IPS-18a (cell line): ENCODE data around the gene ZFP57.
A peak's percentile ranks its signal among the peaks of the same experiment; 100 is the strongest.

Source experiments
- H3K27ac ChIP-seq: one replicate; pipeline ENCODE4 v1.5.1; 2013; ENCODE audit warnings: low read length
- H3K27me3 ChIP-seq: one replicate; pipeline ENCODE4 v1.6.1; 2013; ENCODE audit warnings: mild to moderate bottlenecking, low read length; ENCODE audit not compliant: control insufficient read depth, insufficient read depth
- H3K36me3 ChIP-seq: one replicate; pipeline ENCODE4 v1.6.1; 2013; ENCODE audit warnings: low read depth, low read length; ENCODE audit not compliant: control insufficient read depth
- H3K4me1 ChIP-seq: one replicate; pipeline ENCODE4 v1.6.1; 2013; ENCODE audit warnings: low read depth, low read length; ENCODE audit not compliant: control insufficient read depth
- H3K4me3 ChIP-seq: one replicate; pipeline ENCODE4 v1.5.1; 2013; ENCODE audit warnings: low read length
- H3K9ac ChIP-seq: one replicate; pipeline ENCODE4 v1.6.1; 2013; ENCODE audit warnings: mild to moderate bottlenecking, low read length, moderate library complexity
- H3K9me3 ChIP-seq: one replicate; pipeline ENCODE4 v1.6.1; 2013; ENCODE audit warnings: low read depth, low read length; ENCODE audit not compliant: control insufficient read depth

ZFP57 gene

GRCh38 chr6:29628419-29629281 is 52.3 kb downstream of the ZFP57 start:
- H3K27me3 ChIP-seq, result no peaks in the 10 kb centered on the region
- peak overlapping the region; percentile 30 for H3K27ac ChIP-seq
- peaks cover 2% of the 10 kb centered on the region for H3K36me3 ChIP-seq
- H3K9ac ChIP-seq, result peak overlapping the region; percentile 56
- peaks cover 50% of the 10 kb centered on the region for H3K4me1 ChIP-seq
- H3K9me3 ChIP-seq, result no peaks in the 10 kb centered on the region
- H3K4me3 ChIP-seq, result peak overlapping the region; percentile 85

- Histone ChIP-seq H3K27ac (peak overlapping the region; percentile 30), H3K27me3 (no peaks in the 10 kb centered on the region), H3K4me1 (peaks cover 57% of the 10 kb centered on the region), H3K36me3 (peaks cover 10% of the 10 kb centered on the region), H3K4me3 (peak overlapping the region; percentile 85), H3K9me3 (no peaks in the 10 kb centered on the region), H3K9ac (peak overlapping the region; percentile 57)
Measured at GRCh38 chr6:29627755-29628418, 53.1 kb downstream of the ZFP57 start.

GRCh38 chr6:29626948-29627754 is 53.8 kb downstream of the ZFP57 start:
- H3K27me3 ChIP-seq, result no peaks in the 10 kb centered on the region
- H3K9ac ChIP-seq, result peak overlapping the region; percentile 57
- H3K27ac ChIP-seq, result no peak overlapping the region
- H3K36me3 ChIP-seq, result peaks cover 17% of the 10 kb centered on the region
- H3K9me3 ChIP-seq, result no peaks in the 10 kb centered on the region
- peak overlapping the region; percentile 58 for H3K4me3 ChIP-seq
- H3K4me1 ChIP-seq, result peaks cover 65% of the 10 kb centered on the region

- no peaks in the 10 kb centered on the region for H3K27me3 ChIP-seq
- H3K9ac ChIP-seq, result no peak overlapping the region
- H3K9me3 ChIP-seq, result no peaks in the 10 kb centered on the region
- H3K4me1 ChIP-seq, result peaks cover 63% of the 10 kb centered on the region
- peak overlapping the region; percentile 58 for H3K4me3 ChIP-seq
- no peak overlapping the region for H3K27ac ChIP-seq
- peaks cover 34% of the 10 kb centered on the region for H3K36me3 ChIP-seq
Measured at GRCh38 chr6:29625337-29625930, 55.5 kb downstream of the ZFP57 start.

- H3K4me3 ChIP-seq, result peak overlapping the region; percentile 58
- no peaks in the 10 kb centered on the region for H3K9me3 ChIP-seq
- H3K36me3 ChIP-seq, result peaks cover 43% of the 10 kb centered on the region
- H3K27me3 ChIP-seq, result no peaks in the 10 kb centered on the region
- H3K4me1 ChIP-seq, result peaks cover 57% of the 10 kb centered on the region
- no peak overlapping the region for H3K27ac ChIP-seq
- H3K9ac ChIP-seq, result no peak overlapping the region
Measured at GRCh38 chr6:29624520-29624961, 56.4 kb downstream of the ZFP57 start.
